Glutamatergic neuron (in vitro differentiated cells): ENCODE data around the gene AKT1. TPM values are rescaled to one million over a fixed set of nuclear protein-coding genes. Genes with fewer than 3 reads are reported as not detected.

Experiments used
- DNase-seq: peaks from one replicate; pipeline ENCODE4 v3.0.0; 2022
- H3K27ac Mint-ChIP-seq: one replicate; pipeline ENCODE4 v1.8.0; 2020; ENCODE audit warnings: mild to moderate bottlenecking, mixed read lengths, inconsistent platforms; ENCODE audit not compliant: unreplicated experiment
- H3K27me3 Mint-ChIP-seq: one replicate; pipeline ENCODE4 v1.8.0; 2020; ENCODE audit warnings: mild to moderate bottlenecking, moderate library complexity, mixed read lengths, inconsistent platforms; ENCODE audit not compliant: unreplicated experiment
- H3K36me3 Mint-ChIP-seq: one replicate; pipeline ENCODE4 v1.8.0; 2020; ENCODE audit warnings: mild to moderate bottlenecking, mixed read lengths, inconsistent platforms; ENCODE audit not compliant: unreplicated experiment
- H3K4me1 Mint-ChIP-seq: one replicate; pipeline ENCODE4 v1.8.0; 2020; ENCODE audit warnings: mild to moderate bottlenecking, low read depth, mixed read lengths, inconsistent platforms; ENCODE audit not compliant: unreplicated experiment
- H3K4me3 Mint-ChIP-seq: one replicate; pipeline ENCODE4 v1.8.0; 2020; ENCODE audit warnings: mild to moderate bottlenecking, mixed read lengths, inconsistent platforms; ENCODE audit not compliant: unreplicated experiment
- H3K9me3 Mint-ChIP-seq: one replicate; pipeline ENCODE4 v1.8.0; 2020; ENCODE audit warnings: mild to moderate bottlenecking, moderate library complexity, mixed read lengths, inconsistent platforms; ENCODE audit not compliant: unreplicated experiment
- long read RNA-seq: library from polyadenylated mRNA; unstranded; transcript quantifications from one replicate; pipeline ENCODE4 v2.0.0, GENCODE V29; 2020; ENCODE audit not compliant: unreplicated experiment
- total RNA-seq: library from RNA; stranded (reverse); fragmentation: NEBNext Ultra II Directional; extraction: Animal tissue kit (Norgen Biotek cat#: 25700); gene quantifications from one replicate; pipeline ENCODE4 v1.2.1, GENCODE V29; 2021; ENCODE audit not compliant: unreplicated experiment
- TF ChIP-seq, protein P1 (sequence below): fragments of 200-600 bp; sonication (generic); IDR thresholded peaks from one replicate; pipeline ENCODE4 v1.5.0; 2021; ENCODE audit not compliant: partially characterized antibody, unreplicated experiment

The AKT1 gene
- 300 TPM for total RNA-seq
- long read RNA-seq, partial matches to known transcripts: 9 of 19 reads
- long read RNA-seq, other reads (novel, unspliced or antisense): 4 of 19 reads

- Mint-ChIP-seq H3K4me3 (peak within 1 kb of the TSS; percentile 94), H3K4me1 (peaks cover 37% of the 10 kb centered on the region), H3K36me3 (no peaks in the 10 kb centered on the region), H3K27me3 (peaks cover 31% of the 10 kb centered on the region), H3K9me3 (peaks cover 16% of the 10 kb centered on the region), H3K27ac (peak within 1 kb of the TSS; percentile 95)
- TF ChIP-seq, protein P1, sequence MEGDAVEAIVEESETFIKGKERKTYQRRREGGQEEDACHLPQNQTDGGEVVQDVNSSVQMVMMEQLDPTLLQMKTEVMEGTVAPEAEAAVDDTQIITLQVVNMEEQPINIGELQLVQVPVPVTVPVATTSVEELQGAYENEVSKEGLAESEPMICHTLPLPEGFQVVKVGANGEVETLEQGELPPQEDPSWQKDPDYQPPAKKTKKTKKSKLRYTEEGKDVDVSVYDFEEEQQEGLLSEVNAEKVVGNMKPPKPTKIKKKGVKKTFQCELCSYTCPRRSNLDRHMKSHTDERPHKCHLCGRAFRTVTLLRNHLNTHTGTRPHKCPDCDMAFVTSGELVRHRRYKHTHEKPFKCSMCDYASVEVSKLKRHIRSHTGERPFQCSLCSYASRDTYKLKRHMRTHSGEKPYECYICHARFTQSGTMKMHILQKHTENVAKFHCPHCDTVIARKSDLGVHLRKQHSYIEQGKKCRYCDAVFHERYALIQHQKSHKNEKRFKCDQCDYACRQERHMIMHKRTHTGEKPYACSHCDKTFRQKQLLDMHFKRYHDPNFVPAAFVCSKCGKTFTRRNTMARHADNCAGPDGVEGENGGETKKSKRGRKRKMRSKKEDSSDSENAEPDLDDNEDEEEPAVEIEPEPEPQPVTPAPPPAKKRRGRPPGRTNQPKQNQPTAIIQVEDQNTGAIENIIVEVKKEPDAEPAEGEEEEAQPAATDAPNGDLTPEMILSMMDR: no peak
- no peak for DNase-seq
These were observed at the start of gene AKT1 for GRCh38 chr14:104794993-104795780. Gene AKT1 (minus strand): TSS chr14:104795748. CDS start chr14:104792643, 3,105 bp downstream.

GRCh38 chr14:104845033-104845666, 49.6 kb upstream of the AKT1 start:
- TF ChIP-seq, protein P1: no peak
- Mint-ChIP-seq H3K27me3 (peaks cover 9% of the 10 kb centered on the region), H3K4me3 (no peak overlapping the region), H3K4me1 (no peaks in the 10 kb centered on the region), H3K36me3 (no peaks in the 10 kb centered on the region), H3K9me3 (peaks cover 2% of the 10 kb centered on the region), H3K27ac (no peak overlapping the region)
- DNase-seq: no peak

GRCh38 chr14:104844306-104845032, 48.9 kb upstream of the AKT1 start:
- peak overlapping the region; percentile 76 for H3K4me3 Mint-ChIP-seq
- no peaks in the 10 kb centered on the region for H3K4me1 Mint-ChIP-seq
- no peak for DNase-seq
- H3K9me3 Mint-ChIP-seq: peaks cover 2% of the 10 kb centered on the region
- no peak overlapping the region for H3K27ac Mint-ChIP-seq
- H3K36me3 Mint-ChIP-seq: no peaks in the 10 kb centered on the region
- peaks cover 9% of the 10 kb centered on the region for H3K27me3 Mint-ChIP-seq
- TF ChIP-seq, protein P1: no peak

DNA sequence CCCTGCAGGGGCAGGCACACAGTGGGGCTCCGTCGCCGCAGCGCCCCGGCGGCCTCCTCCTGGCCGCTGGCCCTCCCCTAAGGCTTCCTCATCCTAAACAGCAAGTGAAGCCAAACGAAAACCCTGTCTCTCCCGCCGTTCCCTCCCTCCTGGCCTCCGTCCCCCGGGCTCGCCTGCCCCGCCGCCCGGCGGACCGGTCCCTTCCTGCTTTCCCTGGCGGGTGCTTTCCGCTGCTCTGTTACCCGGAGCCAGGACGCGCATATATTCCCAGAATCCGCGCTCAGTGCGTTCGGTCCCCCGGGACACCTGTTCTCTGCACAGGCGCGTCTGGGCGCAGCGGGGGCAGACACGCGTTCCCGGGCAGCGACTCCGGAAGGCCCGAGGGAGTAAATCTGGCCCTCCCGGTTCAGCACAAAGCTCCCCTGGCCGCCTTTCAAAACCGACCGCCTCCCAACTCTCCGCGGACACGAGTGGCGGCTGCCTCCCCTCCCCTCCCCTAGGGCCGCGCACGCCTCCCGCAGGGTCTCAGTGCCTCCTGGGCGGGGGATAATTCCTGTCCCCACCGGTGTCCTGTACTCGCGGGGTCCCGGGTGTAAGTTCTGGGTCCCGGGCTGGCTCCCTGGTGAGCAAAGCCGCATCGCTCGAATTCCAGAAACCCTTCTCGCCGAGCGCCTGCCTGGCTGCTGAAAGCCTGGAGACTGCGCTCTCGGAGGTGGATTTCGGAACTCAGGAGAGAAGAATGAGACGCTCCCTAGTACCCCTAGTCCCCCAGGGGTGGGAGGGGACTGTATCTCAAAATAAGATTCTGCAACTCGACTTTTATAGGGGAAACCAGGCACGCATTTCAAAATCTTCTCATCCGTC, 48.1 kb upstream of the AKT1 start:
- H3K27me3 Mint-ChIP-seq: peaks cover 9% of the 10 kb centered on the region
- H3K9me3 Mint-ChIP-seq: peaks cover 2% of the 10 kb centered on the region
- H3K27ac Mint-ChIP-seq: no peak overlapping the region
- no peak for DNase-seq
- no peaks in the 10 kb centered on the region for H3K36me3 Mint-ChIP-seq
- peak overlapping the region; percentile 79 for H3K4me3 Mint-ChIP-seq
- H3K4me1 Mint-ChIP-seq: no peaks in the 10 kb centered on the region
- TF ChIP-seq, protein P1: no peak
